Lung (tissue), 16 donors: ENCODE results near the gene SPOUT1. TPM values are rescaled to one million over a fixed set of nuclear protein-coding genes. Genes with fewer than 3 reads are reported as not detected.
A peak's percentile ranks its signal among the peaks of the same experiment; 100 is the strongest.
"Not testable (repeated sequence)": the region's sequence is repeated elsewhere in the genome, so short reads cannot be mapped to it uniquely, and the experiment has no call there.

ENCODE experiments used
- ATAC-seq: fragments of 200-7000 bp; cut with Tn5 transposase; one replicate; pipeline ENCODE4 v1.9.1; 2020; ENCODE audit warnings: moderate number of reproducible peaks; ENCODE audit not compliant: insufficient read depth, low FRiP score
- DNase-seq, 3 donors: peaks; one replicate each; pipeline ENCODE4 v3.0.0-alpha.2; 2013 to 2017
- H3K27ac ChIP-seq, 2 donors: one replicate each; pipeline ENCODE4 v1.5.1; 2013; ENCODE audit warnings: mild to moderate bottlenecking in 2 of 2, moderate library complexity in 2 of 2, control low read depth in 1 of 2, inconsistent platforms in 1 of 2, low read depth in 1 of 2, low read length in 1 of 2
- H3K27me3 ChIP-seq, 3 donors: one replicate each; pipeline ENCODE4 v1.5.1; 2013; ENCODE audit warnings: low read length in 2 of 3; ENCODE audit not compliant: control insufficient read depth in 3 of 3, insufficient read depth in 3 of 3
- H3K36me3 ChIP-seq, 4 donors: one replicate each; pipeline ENCODE4 v1.5.1; 2013; ENCODE audit warnings: low read length in 4 of 4, mild to moderate bottlenecking in 1 of 4, moderate library complexity in 1 of 4; ENCODE audit not compliant: control insufficient read depth in 4 of 4, insufficient read depth in 4 of 4
- H3K4me1 ChIP-seq, 5 donors: one replicate each; pipeline ENCODE4 v1.5.1; 2013; ENCODE audit warnings: low read length in 5 of 5, mild to moderate bottlenecking in 2 of 5, moderate library complexity in 1 of 5; ENCODE audit not compliant: control insufficient read depth in 5 of 5, insufficient read depth in 5 of 5
- H3K4me3 ChIP-seq: one replicate; pipeline ENCODE4 v1.5.1; 2013; ENCODE audit warnings: mild to moderate bottlenecking, control low read depth, moderate library complexity
- H3K9ac ChIP-seq, 2 donors: one replicate each; pipeline ENCODE4 v1.5.1; 2013; ENCODE audit warnings: low read length in 2 of 2, control low read depth in 1 of 2; ENCODE audit not compliant: insufficient read depth in 1 of 2
- H3K9me3 ChIP-seq, 4 donors: one replicate each; pipeline ENCODE4 v1.5.1; 2013; ENCODE audit warnings: low read length in 3 of 4, mild to moderate bottlenecking in 1 of 4, moderate library complexity in 1 of 4; ENCODE audit not compliant: control insufficient read depth in 4 of 4, insufficient read depth in 3 of 4
- WGBS, 2 donors: extraction: QIAGEN DNeasy Blood & Tissue Kit; methylation state at CpG; one replicate each; pipeline ENCODE4 v1.1.7; 2013; 5-methylcytosine and 5-hydroxymethylcytosine counted together
- long read RNA-seq, 5 donors: transcript quantifications; one replicate each; lab custom pipeline, GENCODE V29; 2026
- polyA plus RNA-seq, 2 donors: library from polyadenylated mRNA; stranded (reverse); fragments of 200-250 nt; gene quantifications; one replicate each; pipeline ENCODE4 v1.2.1, GENCODE V29; 2013
- total RNA-seq, 2 donors: library from RNA; depleted of rRNA in 1 of 2; stranded (reverse); fragments of >200 nt in 1 of 2; gene quantifications; one replicate each; pipeline ENCODE4 v1.2.1, GENCODE V29; 2014 to 2021
- TF ChIP-seq, protein P1 (sequence below): IDR thresholded peaks from 2 replicates; pipeline ENCODE4 v1.5.1; 2012; ENCODE audit warnings: mild to moderate bottlenecking; ENCODE audit errors: control extremely low read depth, extremely low read depth
- donor health status: control.
- donor health status: control.
- donor health status: Bipolar disorder and iron deficiency.
- donor health status: healthy.
- donor health status: DM: yes; HTN: yes; CAD: no.

SPOUT1 gene, protein sequence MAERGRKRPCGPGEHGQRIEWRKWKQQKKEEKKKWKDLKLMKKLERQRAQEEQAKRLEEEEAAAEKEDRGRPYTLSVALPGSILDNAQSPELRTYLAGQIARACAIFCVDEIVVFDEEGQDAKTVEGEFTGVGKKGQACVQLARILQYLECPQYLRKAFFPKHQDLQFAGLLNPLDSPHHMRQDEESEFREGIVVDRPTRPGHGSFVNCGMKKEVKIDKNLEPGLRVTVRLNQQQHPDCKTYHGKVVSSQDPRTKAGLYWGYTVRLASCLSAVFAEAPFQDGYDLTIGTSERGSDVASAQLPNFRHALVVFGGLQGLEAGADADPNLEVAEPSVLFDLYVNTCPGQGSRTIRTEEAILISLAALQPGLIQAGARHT
- total RNA-seq: 10 to 100 TPM; 26.1 to 50.0 TPM
- 10 to 100 TPM; 23.7 to 32.0 TPM for polyA plus RNA-seq
- long read RNA-seq, donor 1, full-length matches to known transcripts: 5 of 5 reads
- long read RNA-seq, donor 1, partial matches to known transcripts: 0 of 5 reads
- long read RNA-seq, donor 1, other reads (novel, unspliced or antisense): 0 of 5 reads
- long read RNA-seq, donor 2, full-length matches to known transcripts: 1 of 1 reads
- long read RNA-seq, donor 2, partial matches to known transcripts: 0 of 1 reads
- long read RNA-seq, donor 2, other reads (novel, unspliced or antisense): 0 of 1 reads
- long read RNA-seq, donor 3, full-length matches to known transcripts: 4 of 4 reads
- long read RNA-seq, donor 3, partial matches to known transcripts: 0 of 4 reads
- long read RNA-seq, donor 3, other reads (novel, unspliced or antisense): 0 of 4 reads
- long read RNA-seq, donor 4: 0 reads
- long read RNA-seq, donor 5, full-length matches to known transcripts: 3 of 3 reads
- long read RNA-seq, donor 5, partial matches to known transcripts: 0 of 3 reads
- long read RNA-seq, donor 5, other reads (novel, unspliced or antisense): 0 of 3 reads

DNA sequence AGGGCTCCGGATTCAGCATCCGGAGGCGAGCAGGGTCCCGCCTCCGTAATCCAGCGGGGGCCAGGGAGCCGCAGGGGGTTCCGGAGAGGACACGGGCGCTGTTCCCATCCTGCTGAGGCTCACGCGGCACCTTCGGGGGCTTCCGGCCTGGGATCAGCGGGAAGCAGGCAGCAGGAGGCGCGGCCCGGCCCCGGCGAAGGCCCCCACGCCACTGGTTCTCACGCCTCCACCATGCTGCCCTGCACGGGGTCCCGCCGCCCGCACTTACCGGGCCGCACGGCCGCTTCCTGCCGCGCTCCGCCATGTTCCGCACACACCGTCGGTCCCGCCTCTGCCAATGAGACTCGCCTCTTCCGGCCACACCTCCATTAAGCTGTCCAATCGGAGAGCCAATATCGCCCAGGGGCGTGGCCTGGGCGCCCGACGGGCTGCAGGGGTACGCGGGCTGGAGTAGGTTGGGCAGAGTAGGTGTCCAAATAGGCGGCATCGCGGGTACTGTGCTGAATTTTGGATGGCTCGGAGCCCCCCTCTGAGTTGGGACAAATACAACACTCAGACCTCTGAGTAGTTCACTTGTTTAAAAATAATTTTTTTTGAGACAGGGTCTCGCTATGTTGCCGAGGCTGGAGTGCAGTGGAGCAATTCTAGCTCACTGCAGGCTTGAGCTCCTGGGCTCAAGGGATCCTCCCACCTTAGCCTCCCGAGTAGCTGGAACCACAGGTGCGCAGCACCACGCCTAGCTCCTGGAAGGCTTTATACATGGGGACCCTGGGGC is at the start of gene SPOUT1:
SPOUT1 (minus strand) TSS at position 318 of the 775 bp plus-strand sequence; CDS start at position 304, 14 bp downstream.
- WGBS, 2 donors: 0 to 1% methylated on average over 55 to 56 of the region's 56 CpGs
- peak; percentile 94 for DNase-seq
- peaks cover 0 to 12% (median 2%) of the 10 kb centered on the region in 5 donors for H3K4me1 ChIP-seq
- TF ChIP-seq, protein P1, sequence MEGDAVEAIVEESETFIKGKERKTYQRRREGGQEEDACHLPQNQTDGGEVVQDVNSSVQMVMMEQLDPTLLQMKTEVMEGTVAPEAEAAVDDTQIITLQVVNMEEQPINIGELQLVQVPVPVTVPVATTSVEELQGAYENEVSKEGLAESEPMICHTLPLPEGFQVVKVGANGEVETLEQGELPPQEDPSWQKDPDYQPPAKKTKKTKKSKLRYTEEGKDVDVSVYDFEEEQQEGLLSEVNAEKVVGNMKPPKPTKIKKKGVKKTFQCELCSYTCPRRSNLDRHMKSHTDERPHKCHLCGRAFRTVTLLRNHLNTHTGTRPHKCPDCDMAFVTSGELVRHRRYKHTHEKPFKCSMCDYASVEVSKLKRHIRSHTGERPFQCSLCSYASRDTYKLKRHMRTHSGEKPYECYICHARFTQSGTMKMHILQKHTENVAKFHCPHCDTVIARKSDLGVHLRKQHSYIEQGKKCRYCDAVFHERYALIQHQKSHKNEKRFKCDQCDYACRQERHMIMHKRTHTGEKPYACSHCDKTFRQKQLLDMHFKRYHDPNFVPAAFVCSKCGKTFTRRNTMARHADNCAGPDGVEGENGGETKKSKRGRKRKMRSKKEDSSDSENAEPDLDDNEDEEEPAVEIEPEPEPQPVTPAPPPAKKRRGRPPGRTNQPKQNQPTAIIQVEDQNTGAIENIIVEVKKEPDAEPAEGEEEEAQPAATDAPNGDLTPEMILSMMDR: no peak
- ATAC-seq: peak; percentile 99
- H3K4me3 ChIP-seq: peak within 1 kb of the TSS; percentile 96
- H3K9me3 ChIP-seq: no peaks in the 10 kb centered on the region
- H3K9ac ChIP-seq: peak within 1 kb of the TSS; percentile 66 to 73
- H3K27me3 ChIP-seq: no peaks in the 10 kb centered on the region
- peaks cover 0 to 23% (median 7%) of the 10 kb centered on the region in 4 donors for H3K36me3 ChIP-seq
- peak within 1 kb of the TSS; percentile 73 to 83 for H3K27ac ChIP-seq

DNA sequence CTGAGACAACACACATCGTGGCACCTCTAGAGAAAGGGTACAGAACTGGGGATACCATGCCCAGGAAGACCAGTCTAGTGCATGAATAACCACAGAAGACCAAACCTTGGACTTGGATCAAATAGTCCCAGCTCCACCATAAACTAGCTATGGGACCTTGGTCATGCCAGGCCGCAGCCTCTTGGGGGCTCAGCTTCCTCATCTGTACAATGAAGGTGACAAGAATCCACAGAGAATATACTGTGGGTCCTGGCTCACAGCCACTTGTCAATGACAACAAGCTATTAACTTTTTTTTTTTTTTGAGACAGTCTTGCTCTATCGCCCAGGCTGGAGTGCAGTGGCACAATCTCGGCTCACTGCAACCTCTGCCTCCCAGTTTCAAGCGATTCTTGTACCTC is 48.3 kb upstream of the SPOUT1 start:
- TF ChIP-seq, protein P1: no peak
- DNase-seq (no peak), ATAC-seq (no peak)
- Histone ChIP-seq H3K36me3 (no peaks in the 10 kb centered on the region), H3K4me1 (peaks cover 0 to 6% (median 2%) of the 10 kb centered on the region in 5 donors), H3K4me3 (no peak overlapping the region), H3K9me3 (peaks cover 0 to 1% (median 0%) of the 10 kb centered on the region in 4 donors), H3K9ac (no peak overlapping the region), H3K27ac (no peak overlapping the region), H3K27me3 (no peaks in the 10 kb centered on the region)
- 57 to 69% methylated on average over 5 of the region's 5 CpGs for WGBS, 2 donors

DNA sequence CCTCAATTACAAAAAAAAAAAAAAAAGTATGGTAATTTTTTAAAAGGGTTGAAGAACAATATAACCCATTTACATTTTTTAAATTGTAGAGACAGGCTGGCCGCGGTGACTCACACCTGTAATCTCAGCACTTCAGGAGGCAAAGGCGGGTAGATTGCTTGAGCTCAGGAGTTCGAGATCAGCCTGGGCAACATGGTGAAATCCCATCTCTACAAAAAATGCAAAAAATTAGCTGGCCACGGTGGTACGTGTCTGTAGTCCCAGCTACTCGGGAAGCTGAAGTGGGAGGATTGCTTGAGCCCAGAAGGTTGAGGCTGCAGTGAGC is 41.3 kb upstream of the SPOUT1 start:
- H3K27me3 ChIP-seq, H3K4me3 ChIP-seq, ATAC-seq, H3K36me3 ChIP-seq, DNase-seq, H3K27ac ChIP-seq, H3K4me1 ChIP-seq, H3K9ac ChIP-seq, H3K9me3 ChIP-seq: not testable (repeated sequence)
- WGBS, 2 donors: 93 to 96% methylated on average over 7 of the region's 7 CpGs
